Limb (tissue), 2 donors: ENCODE data around the gene IGF1R.

Experiments
- DNase-seq, 2 donors: peaks; one replicate each; pipeline ENCODE4 v3.0.0-alpha.2; 2016; ENCODE audit errors: extremely low spot score in 2 of 2

The IGF1R gene

DNA sequence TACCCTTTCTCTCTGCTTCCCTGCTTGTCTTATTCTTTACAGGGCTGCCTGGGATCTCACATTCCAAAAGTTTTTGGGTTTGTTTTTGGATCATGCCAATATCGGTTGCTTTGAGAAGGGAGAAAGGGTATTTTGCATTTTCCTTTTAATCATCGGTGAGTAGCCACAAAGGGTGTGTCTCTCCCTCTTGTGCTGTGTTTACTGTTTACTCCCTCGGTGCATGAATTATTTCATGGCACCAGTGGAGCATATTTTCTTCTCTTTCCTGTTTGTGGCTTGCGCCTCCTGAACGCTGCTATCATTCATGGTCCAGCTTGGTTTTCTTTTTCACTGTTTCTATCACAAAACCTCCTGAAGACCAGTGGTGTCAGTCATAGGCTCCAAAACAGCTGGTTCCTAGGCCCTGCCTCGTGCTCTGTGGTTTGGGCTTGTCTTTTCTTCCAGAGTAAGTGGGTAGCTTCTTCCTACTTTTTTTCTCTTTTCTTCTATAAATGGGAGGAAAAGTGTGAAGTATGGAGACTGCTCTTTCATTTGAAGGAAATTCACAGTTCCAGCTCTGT, 54.9 kb downstream of the IGF1R start:
- DNase-seq = no peak

DNA sequence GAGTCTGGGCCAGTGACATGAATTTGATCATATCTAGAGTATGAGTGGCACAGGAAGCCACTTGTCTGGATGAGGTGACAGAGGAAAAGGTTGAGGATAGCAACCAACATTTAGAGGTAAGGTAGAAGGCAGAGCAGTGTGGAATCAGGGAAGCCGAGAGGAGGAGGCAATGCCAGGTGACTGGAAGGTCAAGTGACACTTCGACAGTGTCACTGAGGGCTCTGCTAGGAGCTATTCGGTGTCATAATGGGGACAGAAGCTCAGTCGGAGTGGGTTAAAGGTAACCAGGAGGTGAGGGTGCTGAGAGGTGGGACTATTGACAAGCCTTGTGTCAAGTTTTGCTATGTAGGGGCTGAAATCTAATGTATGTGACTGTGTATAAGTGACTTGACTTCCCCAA, 56.7 kb downstream of the IGF1R start:
- DNase-seq = no peak

DNA sequence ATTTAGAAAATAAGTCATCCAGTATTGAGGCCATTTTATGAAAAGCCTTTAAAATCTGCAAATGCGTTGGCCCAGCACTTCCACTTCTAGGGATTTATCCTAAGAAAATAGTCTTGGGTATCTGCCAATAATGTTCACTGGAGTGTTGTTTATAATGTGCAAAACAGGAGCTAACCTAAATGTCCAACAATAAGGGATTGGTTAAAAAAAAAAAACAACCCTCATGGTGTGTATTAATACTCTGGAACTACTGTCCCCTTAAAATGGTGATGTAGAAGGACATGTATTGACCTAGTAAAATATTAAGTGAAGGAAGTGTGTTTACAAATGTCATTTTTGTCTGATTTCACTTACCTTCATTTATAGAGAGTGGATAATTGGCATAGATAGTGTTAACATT, 58.0 kb downstream of the IGF1R start:
- DNase-seq = no peak

- DNase-seq = no peak
These were observed 58.6 kb downstream of the IGF1R start for GRCh38 chr15:98706986-98707385.

DNA sequence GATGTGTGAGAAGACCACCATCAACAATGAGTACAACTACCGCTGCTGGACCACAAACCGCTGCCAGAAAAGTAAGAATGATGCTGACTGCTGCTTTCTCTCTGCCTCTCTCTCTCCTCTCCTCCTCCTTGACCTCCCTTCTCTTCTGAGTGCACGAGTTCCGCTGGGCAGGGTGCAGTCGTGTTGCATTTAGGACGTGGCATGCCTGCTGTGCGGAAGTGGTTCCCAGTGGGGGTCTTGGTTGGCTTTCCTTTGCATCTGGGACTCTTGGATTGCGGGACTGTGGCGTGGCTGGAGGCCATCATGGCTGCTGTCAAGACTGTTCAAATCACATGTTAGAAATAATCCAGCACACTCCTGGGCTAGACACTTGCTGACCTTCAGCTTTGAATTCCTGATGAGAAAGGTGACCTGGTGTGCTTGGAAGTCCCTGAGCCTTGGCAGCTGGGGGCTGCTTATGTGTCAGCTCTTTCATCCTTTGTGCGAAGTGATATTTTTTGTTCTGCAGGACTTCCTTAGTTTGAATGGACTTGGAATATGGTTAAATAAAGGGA, 59.8 kb downstream of the IGF1R start:
- no peak for DNase-seq

- no peak for DNase-seq
These were observed 63.5 kb downstream of the IGF1R start for GRCh38 chr15:98711810-98712209.

DNA sequence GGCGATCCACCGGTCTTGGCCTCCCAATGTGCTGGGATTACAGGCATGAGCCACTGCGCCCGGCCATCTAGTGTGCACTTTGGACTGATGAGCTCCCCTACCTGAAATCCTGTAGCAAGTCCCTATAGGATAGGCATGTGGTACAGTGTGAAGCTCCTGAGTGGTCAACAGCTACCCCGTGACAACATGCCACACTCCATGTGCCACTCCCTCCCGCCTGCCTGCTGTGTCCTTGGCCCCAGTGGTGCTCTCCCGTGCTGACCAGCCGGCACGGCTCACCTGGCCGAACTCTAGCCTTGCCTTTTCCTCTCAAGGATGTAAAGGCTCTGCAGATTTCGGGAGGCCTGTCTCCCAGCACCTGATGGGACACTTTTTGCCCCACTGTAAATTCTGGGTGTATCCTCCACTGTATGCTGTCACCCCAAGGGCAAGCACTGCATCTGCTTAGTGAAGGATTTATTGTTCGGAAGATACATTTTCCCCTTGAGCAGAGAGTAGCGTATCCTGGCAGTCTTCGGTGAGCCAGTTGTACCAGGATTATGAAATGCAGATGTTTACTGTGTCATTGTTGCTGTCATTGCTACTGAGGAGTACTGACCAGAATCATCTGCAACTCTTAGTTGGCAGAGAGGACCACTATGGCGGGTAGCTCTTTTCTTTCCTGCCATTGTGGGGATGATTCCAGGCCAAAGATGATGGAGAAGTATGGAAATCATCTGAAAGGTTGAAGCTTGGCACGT, 64.7 kb downstream of the IGF1R start:
- no peak for DNase-seq

DNA sequence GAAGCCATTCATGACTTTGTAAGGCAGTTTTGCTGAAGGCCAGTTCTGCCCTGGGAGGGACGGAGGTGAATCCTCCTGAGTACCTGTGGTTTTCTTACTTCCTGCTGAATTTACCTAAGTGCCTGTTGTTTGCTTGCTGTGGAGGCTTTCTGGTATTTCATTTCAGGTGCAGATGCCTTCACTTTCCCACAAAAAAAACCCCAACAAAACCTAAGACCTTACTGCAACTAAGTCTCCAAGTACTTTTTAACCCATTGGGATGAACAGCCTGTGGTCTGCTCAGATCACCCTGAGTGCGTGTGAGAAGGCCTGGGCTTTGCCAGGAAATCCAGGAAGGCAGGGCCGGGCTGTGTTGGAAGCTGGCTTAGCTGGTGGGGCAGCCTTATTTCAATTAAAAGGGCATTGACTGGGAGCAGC, 65.3 kb downstream of the IGF1R start:
- no peak for DNase-seq

DNA sequence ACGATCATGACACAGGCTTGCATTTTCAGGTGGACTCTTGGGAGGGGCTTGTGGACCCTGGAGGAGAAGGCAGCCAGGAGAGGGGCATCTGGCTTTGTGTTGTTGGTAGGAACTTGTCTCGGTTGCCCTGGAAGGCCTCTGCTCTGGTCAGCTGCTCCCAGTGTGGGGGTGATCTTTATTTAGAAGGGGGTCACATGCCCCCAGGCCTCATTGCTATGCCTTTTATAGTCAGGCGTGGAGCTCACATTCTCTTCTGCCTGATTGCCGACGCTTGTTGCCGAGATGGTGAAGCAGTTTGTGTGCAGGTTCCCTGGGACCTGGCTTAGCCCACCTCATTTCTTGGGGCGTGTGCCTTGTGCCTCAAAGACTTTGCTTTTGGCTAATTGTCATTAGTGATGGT, 66.6 kb downstream of the IGF1R start:
- DNase-seq = no peak

DNA sequence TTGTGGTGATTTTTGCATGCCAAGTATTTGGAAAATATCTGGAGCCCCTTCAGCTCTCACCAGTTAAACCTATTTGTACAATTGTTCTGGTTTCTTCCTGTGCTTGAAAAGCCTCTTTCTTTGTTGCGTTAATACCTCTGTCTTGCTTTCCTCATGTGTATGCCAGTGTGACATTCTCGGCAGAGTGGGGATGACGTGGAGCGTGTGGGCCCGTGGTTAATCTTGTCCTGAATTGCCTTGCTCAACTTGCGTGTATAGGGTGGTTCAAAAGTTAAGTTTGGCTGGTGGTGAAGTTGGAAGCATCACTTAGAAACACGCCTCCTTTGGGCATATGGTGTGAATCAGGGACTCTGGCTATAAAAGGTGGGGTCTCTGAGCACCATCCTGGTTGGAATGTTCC, 67.1 kb downstream of the IGF1R start:
- no peak for DNase-seq

DNA sequence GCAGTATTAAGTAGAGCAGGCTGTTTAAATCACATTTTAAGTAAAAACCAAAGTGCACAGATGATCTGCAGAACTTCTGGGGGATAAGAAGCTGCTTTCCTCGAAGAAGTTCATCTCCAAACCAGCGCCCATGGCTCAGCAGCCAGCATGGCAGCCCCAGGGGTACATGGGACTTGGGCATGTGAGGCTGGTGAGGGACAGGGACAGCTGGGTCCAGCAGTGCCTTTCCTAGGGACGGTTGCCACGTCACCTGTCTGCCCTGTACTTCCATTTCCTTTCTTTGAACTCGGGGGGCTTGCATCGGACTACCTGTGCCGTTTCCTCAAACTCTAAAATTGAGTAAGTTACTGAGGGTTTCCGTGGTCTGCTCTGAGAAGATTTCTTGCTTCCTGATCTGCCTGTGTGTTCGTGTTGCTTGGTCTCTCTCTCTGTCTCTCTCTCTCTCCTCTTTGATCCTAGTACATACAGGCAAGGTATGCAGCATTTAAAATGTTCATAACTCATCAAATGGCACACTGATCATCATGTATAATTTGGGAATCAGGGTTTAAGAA, 67.6 kb downstream of the IGF1R start:
- DNase-seq = no peak

DNA sequence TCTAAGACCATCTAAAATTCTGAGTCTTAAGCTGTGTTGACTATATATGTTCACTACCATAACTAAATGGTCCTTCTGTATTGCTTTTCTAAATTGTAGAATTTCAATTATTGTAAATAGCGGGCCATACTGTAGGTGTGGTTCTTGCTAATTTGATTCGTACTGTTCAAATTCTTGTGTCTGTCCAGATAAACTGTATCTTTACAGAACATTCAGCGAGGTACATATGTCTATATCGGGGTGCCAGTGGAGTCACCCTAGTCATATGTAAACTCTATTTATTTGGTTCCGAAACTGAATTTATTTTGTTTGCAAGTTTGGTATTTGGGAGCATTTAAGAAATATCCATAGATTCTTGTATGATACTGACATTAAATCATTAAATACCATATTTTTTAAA, 69.0 kb downstream of the IGF1R start:
- DNase-seq = no peak

DNA sequence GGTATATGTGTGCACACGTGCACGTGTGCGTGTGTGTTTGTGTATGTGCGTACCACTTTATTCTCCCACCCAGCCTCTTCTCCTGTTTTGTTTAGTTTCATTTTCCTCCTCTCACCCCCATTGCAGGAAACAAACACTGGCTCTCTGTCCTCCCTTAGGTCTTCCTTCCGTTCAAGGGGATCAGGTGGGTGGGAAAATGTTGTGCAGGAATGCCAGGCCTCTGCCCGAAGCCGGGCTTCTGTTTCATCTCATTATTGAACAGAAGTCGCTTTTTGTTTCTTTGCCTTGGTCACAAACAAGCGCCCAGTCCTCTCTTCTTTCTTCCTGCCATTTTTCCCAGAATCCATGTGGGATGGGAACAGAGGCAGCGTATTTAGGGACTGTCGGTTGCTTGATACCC, 69.6 kb downstream of the IGF1R start:
- no peak for DNase-seq

DNA sequence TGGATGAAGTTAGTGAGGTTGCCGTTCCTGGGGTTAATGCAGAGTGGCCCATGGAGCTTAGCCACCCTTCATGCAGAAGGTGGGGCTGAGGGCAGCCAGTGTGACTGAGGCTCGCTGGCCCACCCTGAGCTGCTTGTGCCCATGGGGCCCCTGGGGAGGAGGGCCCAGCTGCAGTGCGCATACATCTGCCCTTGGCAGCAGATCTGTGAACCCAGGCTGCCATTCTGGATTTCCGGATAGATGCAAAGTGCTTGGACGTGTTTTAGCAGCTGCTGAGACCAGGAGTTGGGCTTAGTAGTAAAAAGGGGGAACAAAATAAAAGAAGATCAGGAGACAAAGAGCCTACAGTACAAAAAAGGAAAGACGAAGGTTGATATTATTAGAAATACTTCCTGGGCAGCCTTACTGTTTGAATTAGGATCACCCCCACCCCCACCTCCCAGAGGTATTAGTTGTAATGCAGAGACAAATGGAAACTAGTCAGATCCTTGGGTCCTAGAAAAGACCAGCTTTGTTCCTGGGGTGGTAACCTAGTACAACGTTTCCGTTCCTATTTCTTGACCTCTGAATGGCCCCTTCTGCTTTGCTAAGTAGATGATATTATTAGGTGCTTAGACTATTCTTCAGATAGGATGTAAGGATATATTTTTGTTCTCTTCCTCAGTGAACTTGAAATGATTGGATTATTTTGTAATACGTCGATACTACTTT, 70.2 kb downstream of the IGF1R start:
- DNase-seq = peak; percentile 28 to 42

GRCh38 chr15:98719137-98719740, 70.9 kb downstream of the IGF1R start:
- peak in 1 of 2 donors; percentile 8 for DNase-seq

DNA sequence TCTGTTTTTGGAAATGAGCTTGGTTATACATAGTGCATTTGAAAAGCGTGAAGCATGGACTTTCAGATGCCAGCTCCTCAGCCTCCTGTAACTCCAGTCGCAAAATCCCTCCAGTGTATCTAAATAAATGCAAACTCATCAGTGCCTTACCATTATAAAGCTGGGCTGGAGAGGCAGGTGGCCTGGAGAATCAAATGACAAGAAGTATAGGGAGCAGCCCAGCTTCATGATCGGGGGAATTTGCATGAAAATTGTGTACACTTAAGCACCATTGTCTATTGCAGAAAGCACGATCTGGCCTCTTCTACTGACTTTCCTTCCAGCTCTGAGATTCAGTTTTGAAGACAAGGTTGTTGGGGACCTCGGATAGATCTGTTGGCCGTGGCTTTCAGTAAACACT, 71.7 kb downstream of the IGF1R start:
- no peak for DNase-seq

DNA sequence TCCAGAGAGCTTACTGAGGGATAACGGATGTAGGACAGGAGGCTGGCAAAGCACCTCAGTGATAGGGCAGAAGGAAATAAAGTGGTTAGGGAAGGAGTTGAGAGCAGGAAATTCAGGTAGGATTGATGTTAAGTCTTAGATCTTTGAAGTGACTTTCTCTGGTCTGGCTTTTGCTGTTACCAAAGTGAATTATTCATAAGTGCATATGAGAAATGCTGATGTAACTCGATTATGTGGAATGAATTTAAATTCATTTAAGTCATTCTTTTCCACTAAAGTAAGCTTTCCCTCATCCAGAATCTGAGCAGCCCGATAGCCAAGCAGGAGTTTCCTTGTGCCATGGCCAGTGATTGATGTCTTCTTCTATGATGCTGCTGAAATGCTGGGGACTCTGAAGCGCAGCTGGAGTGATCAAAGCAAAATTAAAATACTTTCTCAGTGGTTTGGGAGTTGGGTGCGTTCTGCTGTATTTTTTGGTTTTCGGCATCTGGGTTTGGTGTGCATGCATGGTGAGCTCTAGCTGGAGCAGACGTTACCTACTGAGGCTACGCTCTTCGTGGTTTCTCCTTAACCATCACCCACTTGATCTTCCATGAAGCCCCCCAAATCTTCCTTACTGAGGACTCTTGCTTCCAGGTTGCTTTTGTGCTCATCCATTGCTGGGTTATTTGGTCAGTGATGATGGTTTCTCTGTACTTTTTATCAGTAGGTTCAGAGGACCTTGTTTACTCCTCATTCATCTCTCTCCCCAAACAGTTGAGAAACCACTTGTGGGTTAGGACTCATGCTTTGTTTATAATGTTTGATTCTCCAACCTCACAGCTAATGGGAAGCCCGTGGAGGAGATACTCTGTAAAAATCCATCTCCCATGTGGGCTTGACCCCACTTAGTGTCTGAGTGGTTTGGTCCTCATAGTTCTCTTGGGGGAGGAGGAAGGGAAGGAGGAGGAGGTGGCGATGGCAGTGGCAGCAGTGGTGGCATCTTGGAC, 72.5 kb downstream of the IGF1R start:
- no peak for DNase-seq

DNA sequence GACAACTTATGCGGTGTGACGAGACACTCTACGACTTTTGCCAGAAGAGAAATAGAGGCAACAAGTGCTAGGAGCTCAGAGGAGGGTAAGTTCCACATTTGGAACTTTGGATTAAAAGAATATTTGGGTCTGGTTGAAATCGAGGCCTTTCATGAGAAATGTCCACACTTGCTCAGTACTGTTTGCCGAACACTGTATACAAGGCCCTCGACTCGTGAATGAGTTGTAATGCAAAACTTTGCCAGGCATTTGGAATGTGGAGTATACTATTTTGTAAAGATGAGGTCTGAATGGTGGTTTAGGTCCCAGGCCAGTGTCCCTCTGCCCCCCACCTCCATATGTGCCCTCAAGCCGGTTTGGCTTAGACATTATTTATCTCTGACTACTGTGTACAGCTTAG, 73.9 kb downstream of the IGF1R start:
- no peak for DNase-seq

GRCh38 chr15:98722645-98723044, 74.3 kb downstream of the IGF1R start:
- no peak for DNase-seq

DNA sequence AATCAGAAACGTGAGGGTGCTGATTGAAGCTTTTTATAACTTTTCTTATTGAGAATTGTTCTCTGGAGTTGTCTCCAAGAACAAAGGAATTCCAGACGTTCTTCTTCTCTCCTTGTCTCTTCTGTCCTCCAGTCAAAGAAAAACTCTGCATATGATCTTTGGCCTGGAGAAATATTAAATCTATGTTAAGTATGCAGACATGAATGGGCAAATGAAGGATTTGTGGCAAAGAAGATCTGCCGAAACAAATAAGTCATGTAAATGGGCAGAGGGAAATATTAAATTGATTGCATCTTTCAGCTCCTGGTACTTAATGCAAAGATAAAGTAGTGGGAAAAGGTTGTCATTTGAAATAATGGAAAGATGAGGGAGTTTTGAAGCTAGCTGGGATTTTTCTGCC, 74.9 kb downstream of the IGF1R start:
- no peak for DNase-seq

GRCh38 chr15:98724048-98724447, 75.7 kb downstream of the IGF1R start:
- DNase-seq = no peak
